NCI-H2196 (cell line): ENCODE measurements around the gene RNF150.
"Not testable (repeated sequence)": the region's sequence is repeated elsewhere in the genome, so short reads cannot be mapped to it uniquely, and the experiment has no call there.

Source experiments
- DNase-seq: peaks from one replicate; lab custom pipeline; 2025; ENCODE audit not compliant: unreplicated experiment; lab: John Stamatoyannopoulos, UW

Gene RNF150

GRCh38 chr4:141078871-141079270 is 54.4 kb downstream of the RNF150 start:
- no peak for DNase-seq

- DNase-seq, result no peak
Observed at GRCh38 chr4:141077611-141078225, 55.6 kb downstream of the RNF150 start.

GRCh38 chr4:141075553-141075952 is 57.7 kb downstream of the RNF150 start:
- no peak for DNase-seq

- DNase-seq, result no peak
Observed at GRCh38 chr4:141074098-141074878, 59.0 kb downstream of the RNF150 start.

GRCh38 chr4:141066690-141067089 is 66.6 kb downstream of the RNF150 start:
- no peak for DNase-seq

GRCh38 chr4:141065872-141066271 is 67.4 kb downstream of the RNF150 start:
- no peak for DNase-seq

- no peak for DNase-seq
Observed at GRCh38 chr4:141062651-141063050, 70.6 kb downstream of the RNF150 start.

- no peak for DNase-seq
Observed at GRCh38 chr4:141058591-141059512, 74.4 kb downstream of the RNF150 start.

- DNase-seq, result no peak
Observed at GRCh38 chr4:141057582-141057981, 75.7 kb downstream of the RNF150 start.

GRCh38 chr4:141056473-141056872 is 76.8 kb downstream of the RNF150 start:
- DNase-seq, result no peak

- DNase-seq, result no peak
Observed at GRCh38 chr4:141054446-141054845, 78.8 kb downstream of the RNF150 start.

GRCh38 chr4:141050999-141051398 is 82.3 kb downstream of the RNF150 start:
- not testable (repeated sequence) for DNase-seq

GRCh38 chr4:141047228-141047884 is 85.9 kb downstream of the RNF150 start:
- DNase-seq, result no peak

- DNase-seq, result no peak
Observed at GRCh38 chr4:141046255-141046654, 87.0 kb downstream of the RNF150 start.

- no peak for DNase-seq
Observed at GRCh38 chr4:141045848-141046247, 87.4 kb downstream of the RNF150 start.

GRCh38 chr4:141041021-141041476 is 92.2 kb downstream of the RNF150 start:
- DNase-seq, result no peak

GRCh38 chr4:141039156-141039555 is 94.1 kb downstream of the RNF150 start:
- no peak for DNase-seq

GRCh38 chr4:141038428-141038827 is 94.8 kb downstream of the RNF150 start:
- no peak for DNase-seq

- DNase-seq, result no peak
Observed at GRCh38 chr4:141037446-141037845, 95.8 kb downstream of the RNF150 start.

GRCh38 chr4:141036786-141037185 is 96.5 kb downstream of the RNF150 start:
- DNase-seq, result no peak

- no peak for DNase-seq
Observed at GRCh38 chr4:141035920-141036319, 97.3 kb downstream of the RNF150 start.
